K562 (cell line): ENCODE measurements around the gene PRAMEF20. TPM values are rescaled to one million over a fixed set of nuclear protein-coding genes. Genes with fewer than 3 reads are reported as not detected.
"Not testable (repeated sequence)": the region's sequence is repeated elsewhere in the genome, so short reads cannot be mapped to it uniquely, and the experiment has no call there.

Source experiments
- ATAC-seq: fragments of 200-7000 bp; cut with Tn5 transposase; 3 replicates; pipeline ENCODE4 v1.9.1; 2020; ENCODE audit warnings: moderate library complexity
- BruUV-seq: library from RNA; stranded (reverse); fragments of 400-500 nt; replicated peaks from 2 replicates; lab custom pipeline; 2021; lab: Mats Ljungman, UMichigan
- CTCF ChIA-PET: fragments of 300-600 bp; formaldehyde crosslinking; extraction: SDS; loops from one replicate; lab custom pipeline; 2021; ENCODE audit warnings: low intra/inter-chr PET ratio; lab: Yijun Ruan, JAX
- POLR2A ChIA-PET: fragments of 300-600, 350-650 bp; sonication (Branson Sonifier 250); formaldehyde crosslinking; extraction: SDS; loops from one replicate; lab custom pipeline; 2021; ENCODE audit warnings: antibody characterized with exemption, inconsistent platforms; lab: Yijun Ruan, JAX
- DNase-seq, 4 experiments: peaks; one replicate each; pipeline versions ENCODE4 v3.0.0 to v3.0.0-alpha.2; 2011 to 2018; ENCODE audit warnings: low spot score in 3 of 4, mixed read lengths in 3 of 4; ENCODE audit errors: extremely low read depth in 1 of 4
- FAIRE-seq: peaks from 2 replicates; lab custom pipeline; 2011; peaks lifted over from hg19 to GRCh38; lab: Jason Lieb, UNC
- H2AFZ ChIP-seq: 2 replicates; pipeline ENCODE4 v1.6.0; 2011; ENCODE audit warnings: low read depth, low read length, control low read depth, inconsistent platforms
- H3K27ac ChIP-seq: fragments of 200-600 bp; 3 replicates; pipeline ENCODE4 v1.8.0; 2011; ENCODE audit warnings: low read depth, mild to moderate bottlenecking, control low read depth, inconsistent platforms, low read length, moderate library complexity, mixed read lengths; ENCODE audit errors: extremely low read depth
- H3K27me3 ChIP-seq, 2 experiments: fragments of 300-600 bp in 1 of 2; 2 replicates in 1 of 2; 3 replicates in 1 of 2; pipeline versions ENCODE4 v1.6.0 to v1.8.0; 2011; ENCODE audit warnings: inconsistent platforms in 2 of 2, low read length in 2 of 2, mild to moderate bottlenecking in 1 of 2, mixed read lengths in 1 of 2, moderate library complexity in 1 of 2; ENCODE audit not compliant: control insufficient read depth in 2 of 2, insufficient read depth in 2 of 2
- H3K36me3 ChIP-seq: fragments of 300-600 bp; 3 replicates; pipeline ENCODE4 v1.8.0; 2011; ENCODE audit warnings: mild to moderate bottlenecking, low read length, inconsistent platforms; ENCODE audit not compliant: control insufficient read depth, insufficient read depth
- H3K4me1 ChIP-seq, 2 experiments: fragments of 200-600 bp in 1 of 2; replicated peaks in 1 of 2; 2 replicates in 1 of 2; 3 replicates in 1 of 2; pipeline versions ENCODE4 v1.5.1 to v1.8.0; 2011; ENCODE audit warnings: inconsistent platforms in 2 of 2, low read length in 2 of 2, mild to moderate bottlenecking in 1 of 2, mixed read lengths in 1 of 2, moderate library complexity in 1 of 2; ENCODE audit not compliant: control insufficient read depth in 2 of 2, insufficient read depth in 2 of 2
- H3K4me2 ChIP-seq: 2 replicates; pipeline ENCODE4 v1.6.1; 2011; ENCODE audit warnings: low read length, control low read depth, inconsistent platforms, mixed read lengths; ENCODE audit not compliant: insufficient read depth
- H3K4me3 ChIP-seq: fragments of 200-600 bp; sonication (generic), shearing (Covaris generic); 2 replicates; pipeline ENCODE4 v1.5.1; 2016; ENCODE audit warnings: control low read depth, inconsistent platforms
- H3K79me2 ChIP-seq: fragments of 200-600 bp; 3 replicates; pipeline ENCODE4 v1.8.0; 2011; ENCODE audit warnings: low read length, inconsistent platforms; ENCODE audit not compliant: control insufficient read depth, insufficient read depth
- H3K9ac ChIP-seq, 2 experiments: 2 replicates each; pipeline versions ENCODE4 v1.6.0 to v1.6.1; 2011; ENCODE audit warnings: low read depth in 2 of 2, low read length in 2 of 2, control low read depth in 1 of 2, inconsistent platforms in 1 of 2, mild to moderate bottlenecking in 1 of 2, mixed read lengths in 1 of 2; ENCODE audit not compliant: insufficient read depth in 1 of 2
- H3K9me1 ChIP-seq: one replicate; pipeline ENCODE4 v1.6.0; 2011; ENCODE audit warnings: inconsistent platforms, mild to moderate bottlenecking, low read length, moderate library complexity; ENCODE audit not compliant: control insufficient read depth, insufficient read depth
- H3K9me3 ChIP-seq: replicated peaks from 2 replicates; pipeline ENCODE4 v1.5.1; 2011; ENCODE audit warnings: low read depth, low read length, inconsistent platforms; ENCODE audit not compliant: control insufficient read depth, insufficient read depth
- H4K20me1 ChIP-seq: replicated peaks from 2 replicates; pipeline ENCODE4 v1.6.1; 2011; ENCODE audit warnings: low read length, inconsistent platforms, mixed read lengths; ENCODE audit not compliant: control insufficient read depth, insufficient read depth
- BCLAF1 ChIP-seq, 2 experiments: fragments of 450-650 bp in 1 of 2; IDR thresholded peaks; 2 replicates each; pipeline ENCODE4 v1.6.1; 2011 to 2017; ENCODE audit warnings: low read depth in 2 of 2, antibody characterized with exemption in 1 of 2, borderline replicate concordance in 1 of 2, low read length in 1 of 2, mild to moderate bottlenecking in 1 of 2, mixed read lengths in 1 of 2; ENCODE audit not compliant: control insufficient read depth in 1 of 2
- E2F6 ChIP-seq, 2 experiments: IDR thresholded peaks; 2 replicates each; pipeline ENCODE4 v1.6.1; 2011; ENCODE audit warnings: borderline replicate concordance in 1 of 2, control low read depth in 1 of 2, low read depth in 1 of 2, low read length in 1 of 2, mild to moderate bottlenecking in 1 of 2, mixed read lengths in 1 of 2, moderate library complexity in 1 of 2; ENCODE audit not compliant: insufficient read depth in 1 of 2, insufficient read length in 1 of 2, poor library complexity in 1 of 2, severe bottlenecking in 1 of 2; ENCODE audit errors: extremely low read depth in 1 of 2
- ELF4 ChIP-seq: fragments of 450-650 bp; formaldehyde crosslinking; IDR thresholded peaks from 2 replicates; pipeline ENCODE4 v1.4.0; 2022; ENCODE audit warnings: missing genetic modification characterization
- HMGN3 ChIP-seq: IDR thresholded peaks from 2 replicates; pipeline ENCODE4 v1.6.1; 2011; ENCODE audit warnings: borderline replicate concordance, low read depth, mild to moderate bottlenecking, mixed read lengths, low read length; ENCODE audit not compliant: insufficient read length; ENCODE audit errors: extremely low read depth
- KAT8 ChIP-seq: fragments of 450-650 bp; IDR thresholded peaks from 2 replicates; pipeline ENCODE4 v1.6.1; 2016; ENCODE audit warnings: low read depth, mild to moderate bottlenecking
- MIER1 ChIP-seq: fragments of 450-650 bp; IDR thresholded peaks from 2 replicates; pipeline ENCODE4 v1.6.1; 2016; ENCODE audit warnings: antibody characterized with exemption, mild to moderate bottlenecking, low read depth
- SMARCA5 ChIP-seq: fragments of 450-650 bp; IDR thresholded peaks from 2 replicates; pipeline ENCODE4 v1.6.1; 2016
- TRIM28 ChIP-seq: fragments of 450-650 bp; IDR thresholded peaks from 2 replicates; pipeline ENCODE4 v1.6.1; 2017
- WGBS: fragments of 100-300 bp; shearing (Covaris generic); methylation state at CpG from one replicate; pipeline ENCODE4 v1.1.6; 2016; ENCODE audit warnings: low coverage, mixed read lengths; ENCODE audit not compliant: insufficient coverage; ENCODE audit errors: missing lambda C conversion rate; 5-methylcytosine and 5-hydroxymethylcytosine counted together
- in situ Hi-C: fragments of 300-500 bp; cut with MboI; formaldehyde crosslinking; loops from 4 replicates; pipeline ENCODE4 v1.15.0; 2018; ENCODE audit warnings: inconsistent platforms, mixed read lengths
- intact Hi-C: fragments of 100-400 bp; cut with micrococcal nuclease; formaldehyde crosslinking; loops from 2 replicates; pipeline ENCODE4 v1.14.2; 2022
- polyA plus RNA-seq, 8 experiments: library from polyadenylated mRNA; depleted of rRNA in 4 of 8; stranded (reverse) in 5 of 8; unstranded in 3 of 8; fragments of >200 nt; fragmentation: Nextera tagmentation in 2 of 8; fragmentation: Illumina TruSeq in 1 of 8; extraction: Ambion mirVana in 2 of 8; extraction: Trizol in 1 of 8; gene quantifications; 2 replicates each; pipeline versions ENCODE4 v1.2.1 to v1.2.3, GENCODE V29; 2011 to 2014; ENCODE audit warnings: inconsistent platforms in 1 of 8, missing spikeins in 1 of 8
- total RNA-seq, 7 experiments: library from RNA; depleted of rRNA in 6 of 7; stranded (reverse); fragments of >200 nt in 6 of 7; fragmentation: Illumina TruSeq in 2 of 7; extraction: Trizol in 2 of 7; gene quantifications; 2 replicates each; pipeline versions ENCODE4 v1.2.1 to v1.2.3, GENCODE V29; 2011 to 2021; ENCODE audit warnings: low replicate concordance in 1 of 7

The PRAMEF20 gene
- total and polyA plus RNA-seq, 9 of the 15 experiments (the other 6 are each of a cell fraction or from before 2014, with no cell fraction given): not detected

GRCh38 chr1:13439104-13439783, 29.0 kb downstream of the PRAMEF20 start:
- H3K36me3 ChIP-seq, H4K20me1 ChIP-seq, intact Hi-C loops, H3K4me1 ChIP-seq, in situ Hi-C loops, ATAC-seq, BruUV-seq, H3K4me3 ChIP-seq, H2AFZ ChIP-seq, POLR2A ChIA-PET, CTCF ChIA-PET, H3K4me2 ChIP-seq, H3K27ac ChIP-seq, H3K9ac ChIP-seq, H3K9me3 ChIP-seq, H3K79me2 ChIP-seq, DNase-seq, FAIRE-seq, H3K9me1 ChIP-seq: not testable (repeated sequence)
- peaks cover 0 to 28% of the 10 kb centered on the region in 2 experiments; a peak in 3 of 5 replicates for H3K27me3 ChIP-seq
- WGBS: 11% methylated on average over 29 of the region's 49 CpGs

- Histone ChIP-seq H3K27me3 (peaks cover 0 to 19% of the 10 kb centered on the region in 2 experiments; a peak in 3 of 5 replicates), H3K9me3 (no peaks in the 10 kb centered on the region), H3K27ac (no peak overlapping the region), H3K4me2 (no peak overlapping the region), H2AFZ (no peak overlapping the region), H3K36me3 (no peaks in the 10 kb centered on the region), H3K9ac (no peak overlapping the region), H3K79me2 (no peaks in the 10 kb centered on the region), H3K9me1 (no peaks in the 10 kb centered on the region), H3K4me3 (no peak overlapping the region), H4K20me1 (0 out of 2 replicates have a peak, but pooled peaks cover 3% of the 10 kb centered on the region), H3K4me1 (peaks cover 0 to 4% of the 10 kb centered on the region in 2 experiments; a peak in 1 of 5 replicates)
- FAIRE-seq (no peak), DNase-seq (no peak), ATAC-seq (no peak)
- in situ Hi-C loops: no loop called here
- no TSS peak for BruUV-seq
- WGBS: 1% methylated on average over 10 of the region's 10 CpGs
- CTCF ChIA-PET: no interaction called here
- POLR2A ChIA-PET: interaction anchor here (0.6 to 1.1 kb wide), 2 partner anchors 12 to 203 kb away, joined by 3 read pairs; no protein-coding TSS in a partner anchor
- intact Hi-C loops: no loop called here
- TF ChIP-seq HMGN3: no peak
- no peak for TF ChIP-seq ELF4 (CRISPR knock-in tag)
- no peak for TF ChIP-seq BCLAF1 (IDR thresholded peaks at IDR 0.05; ENCODE audit: borderline replicate concordance in 1 of 2, control insufficient read depth in 1 of 2, low read depth in 2 of 2, low read length in 1 of 2)
- TF ChIP-seq MIER1: no peak
- no peak for TF ChIP-seq TRIM28
- no peak for TF ChIP-seq SMARCA5
- TF ChIP-seq KAT8: no peak
- no peak for TF ChIP-seq E2F6 (IDR thresholded peaks at IDR 0.05; ENCODE audit: borderline replicate concordance in 1 of 2, extremely low read depth in 1 of 2, insufficient read depth in 1 of 2, insufficient read length in 1 of 2, low read depth in 1 of 2, low read length in 1 of 2, poor library complexity in 1 of 2, severe bottlenecking in 1 of 2)
These were observed 33.2 kb downstream of the PRAMEF20 start for GRCh38 chr1:13443335-13443979.
